CD4-positive, alpha-beta T cell treated with Interleukin-1 beta for 1 hour (primary cell): ENCODE data around the gene HGFAC.
"Not testable (repeated sequence)": the region's sequence is repeated elsewhere in the genome, so short reads cannot be mapped to it uniquely, and the experiment has no call there.

ENCODE experiments used
- DNase-seq, 2 donors: peaks; one replicate each; pipeline ENCODE4 v3.0.0-alpha.2; 2020 to 2022

HGFAC gene

DNA sequence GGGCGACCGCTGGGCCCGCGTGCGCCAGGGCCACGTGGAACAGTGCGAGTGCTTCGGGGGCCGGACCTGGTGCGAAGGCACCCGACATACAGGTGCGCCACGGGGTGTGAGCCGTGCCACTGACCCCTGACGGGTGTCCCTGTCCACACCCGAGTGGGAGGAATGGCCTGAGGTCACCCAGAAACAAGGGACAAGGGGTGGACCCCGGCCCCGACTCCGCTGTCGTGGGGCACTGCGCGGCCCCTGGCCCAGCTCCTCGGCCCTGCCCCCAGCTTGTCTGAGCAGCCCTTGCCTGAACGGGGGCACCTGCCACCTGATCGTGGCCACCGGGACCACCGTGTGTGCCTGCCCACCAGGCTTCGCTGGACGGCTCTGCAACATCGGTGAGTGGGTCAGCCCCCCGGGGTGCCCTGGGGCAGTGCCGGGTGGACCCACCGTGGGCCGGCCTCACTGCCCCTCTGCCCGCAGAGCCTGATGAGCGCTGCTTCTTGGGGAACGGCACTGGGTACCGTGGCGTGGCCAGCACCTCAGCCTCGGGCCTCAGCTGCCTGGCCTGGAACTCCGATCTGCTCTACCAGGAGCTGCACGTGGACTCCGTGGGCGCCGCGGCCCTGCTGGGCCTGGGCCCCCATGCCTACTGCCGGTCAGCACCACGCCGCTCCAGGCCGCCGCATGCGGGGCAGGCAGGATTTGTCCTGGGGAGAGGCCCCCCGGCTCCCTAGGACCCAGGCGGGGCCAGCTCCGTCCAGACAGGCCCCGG is 2.8 kb downstream of the HGFAC start:
- DNase-seq: no peak

DNA sequence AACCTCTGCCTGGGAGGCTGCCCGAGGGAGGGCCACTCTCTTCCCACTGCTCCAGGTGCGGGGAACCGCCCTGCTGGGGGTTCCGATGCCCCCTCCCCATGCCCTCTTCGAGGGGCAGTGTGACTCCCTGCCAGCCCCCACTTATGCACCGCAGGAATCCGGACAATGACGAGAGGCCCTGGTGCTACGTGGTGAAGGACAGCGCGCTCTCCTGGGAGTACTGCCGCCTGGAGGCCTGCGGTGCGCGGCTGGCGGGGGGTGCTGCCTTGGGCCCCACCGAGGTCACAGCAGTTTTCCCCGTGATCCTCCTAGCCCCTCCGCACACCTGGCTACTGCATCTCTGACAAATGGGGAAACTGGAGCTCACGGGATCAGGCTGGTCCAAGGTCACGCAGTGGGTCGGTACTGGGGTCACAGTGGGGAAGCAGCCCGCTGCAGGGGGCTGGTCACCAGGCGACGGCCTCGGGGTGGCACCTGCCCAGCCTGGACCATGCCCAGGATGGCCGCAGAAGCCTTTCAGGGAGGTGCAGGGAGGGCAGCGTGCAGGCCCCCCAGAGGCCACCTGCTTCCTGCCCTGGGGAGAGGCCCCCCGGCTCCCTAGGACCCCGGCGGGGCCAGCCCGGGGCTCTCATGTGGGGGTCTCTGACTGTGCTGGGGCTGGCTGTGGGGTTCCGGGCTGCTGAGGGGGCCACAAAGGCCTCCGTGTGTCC is 3.5 kb downstream of the HGFAC start:
- no peak for DNase-seq

GRCh38 chr4:3445829-3446545 is 4.2 kb downstream of the HGFAC start:
- no peak for DNase-seq

GRCh38 chr4:3446631-3447320 is 5.0 kb downstream of the HGFAC start:
- DNase-seq: no peak

DNA sequence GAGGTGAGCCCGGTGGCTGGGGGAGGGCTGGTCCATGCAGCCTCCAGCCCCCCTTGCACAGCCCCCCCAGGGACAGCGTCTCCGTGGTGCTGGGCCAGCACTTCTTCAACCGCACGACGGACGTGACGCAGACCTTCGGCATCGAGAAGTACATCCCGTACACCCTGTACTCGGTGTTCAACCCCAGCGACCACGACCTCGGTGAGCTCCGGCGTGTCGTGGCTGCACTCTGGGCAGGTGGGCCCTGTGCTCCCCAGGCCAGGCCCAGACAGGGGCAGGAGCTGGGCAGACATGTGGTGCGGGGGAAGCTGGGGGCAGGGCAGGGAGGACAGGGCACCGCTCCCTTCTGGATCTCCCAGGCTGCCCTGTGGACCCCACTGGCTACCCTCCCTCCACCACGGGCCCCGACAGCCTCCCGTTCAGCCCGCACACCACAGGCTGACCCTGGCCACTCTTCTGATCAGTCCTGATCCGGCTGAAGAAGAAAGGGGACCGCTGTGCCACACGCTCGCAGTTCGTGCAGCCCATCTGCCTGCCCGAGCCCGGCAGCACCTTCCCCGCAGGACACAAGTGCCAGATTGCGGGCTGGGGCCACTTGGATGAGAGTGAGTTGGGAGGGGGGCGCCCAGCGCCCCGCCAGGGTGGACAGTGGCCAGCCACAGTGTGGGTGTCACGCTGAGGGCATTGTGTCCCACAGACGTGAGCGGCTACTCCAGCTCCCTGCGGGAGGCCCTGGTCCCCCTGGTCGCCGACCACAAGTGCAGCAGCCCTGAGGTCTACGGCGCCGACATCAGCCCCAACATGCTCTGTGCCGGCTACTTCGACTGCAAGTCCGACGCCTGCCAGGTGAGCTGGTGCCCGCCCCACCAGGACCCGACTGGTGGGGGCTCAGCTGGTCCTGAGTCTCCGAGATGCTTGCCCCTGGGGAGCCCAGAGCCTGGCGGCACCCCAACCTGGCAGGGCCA is 5.9 kb downstream of the HGFAC start:
- no peak for DNase-seq

- no peak for DNase-seq
Observed at GRCh38 chr4:3449047-3449573, 7.3 kb downstream of the HGFAC start.

DNA sequence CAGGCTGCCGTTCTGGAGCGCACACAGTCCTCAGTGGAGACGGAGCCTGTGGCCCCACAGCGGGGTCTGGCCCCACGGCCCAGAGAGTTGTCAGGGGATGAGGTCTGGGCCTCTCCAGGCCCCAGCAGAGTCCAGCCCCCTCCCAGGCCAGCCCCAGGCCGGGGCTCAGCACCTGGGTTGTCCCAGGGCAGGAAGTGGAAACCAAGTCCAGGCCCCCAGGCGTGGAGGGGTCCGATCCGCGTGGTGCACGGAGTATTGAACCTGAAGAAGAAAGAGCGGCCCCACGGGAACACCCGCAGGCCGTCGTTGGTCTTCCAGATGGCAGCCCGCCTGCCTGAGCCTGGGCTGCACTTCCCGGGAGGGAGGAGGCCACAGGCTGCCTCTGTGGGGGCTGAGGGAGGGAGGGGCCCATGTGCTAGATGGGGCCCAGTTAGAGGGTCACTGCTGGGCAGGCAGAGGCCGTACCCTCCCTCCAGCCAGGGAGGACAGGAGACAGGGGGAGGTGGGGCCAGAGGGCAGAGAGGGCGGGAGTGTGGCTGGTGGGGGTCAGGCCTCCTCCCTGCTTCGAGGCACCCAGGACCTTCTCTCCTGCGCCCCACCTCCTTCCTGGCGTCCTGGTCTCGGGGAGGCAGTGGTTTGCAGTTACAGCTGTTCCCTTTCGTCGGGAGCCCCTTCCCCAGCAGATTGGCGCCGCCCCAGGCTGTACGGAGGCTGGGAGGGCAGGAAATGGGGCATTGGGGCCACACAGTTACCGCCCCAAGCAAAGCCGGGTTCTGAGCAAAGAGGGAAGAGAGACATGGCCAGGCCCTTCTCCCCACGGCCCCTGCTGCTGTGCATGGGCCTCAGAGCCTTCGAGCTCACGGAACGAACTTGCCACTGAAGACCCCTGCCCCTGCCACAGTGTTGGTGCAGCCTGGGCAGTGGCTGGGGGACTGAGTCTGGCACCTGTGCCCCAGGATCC is 8.1 kb downstream of the HGFAC start:
- DNase-seq: no peak

DNA sequence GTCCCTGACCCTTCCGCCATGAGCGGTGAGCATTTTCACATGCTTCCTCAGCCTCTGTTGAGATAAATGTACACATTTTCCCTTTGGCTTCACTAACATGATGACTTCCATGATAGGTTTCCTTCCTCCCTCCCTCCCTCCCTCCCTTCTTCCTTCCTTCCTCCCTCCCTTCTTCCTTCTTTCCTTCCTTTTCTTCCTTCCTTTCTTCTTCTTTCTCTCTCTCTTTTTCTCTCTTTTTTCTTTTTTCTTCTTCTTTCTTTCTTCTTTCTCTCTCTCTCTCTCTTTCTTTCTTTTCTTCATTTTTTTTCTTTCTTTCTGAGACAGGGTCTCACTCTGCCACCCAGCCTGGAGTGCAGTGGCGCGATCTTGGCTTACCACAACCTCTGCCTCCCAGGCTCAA is 8.9 kb downstream of the HGFAC start:
- no peak for DNase-seq

DNA sequence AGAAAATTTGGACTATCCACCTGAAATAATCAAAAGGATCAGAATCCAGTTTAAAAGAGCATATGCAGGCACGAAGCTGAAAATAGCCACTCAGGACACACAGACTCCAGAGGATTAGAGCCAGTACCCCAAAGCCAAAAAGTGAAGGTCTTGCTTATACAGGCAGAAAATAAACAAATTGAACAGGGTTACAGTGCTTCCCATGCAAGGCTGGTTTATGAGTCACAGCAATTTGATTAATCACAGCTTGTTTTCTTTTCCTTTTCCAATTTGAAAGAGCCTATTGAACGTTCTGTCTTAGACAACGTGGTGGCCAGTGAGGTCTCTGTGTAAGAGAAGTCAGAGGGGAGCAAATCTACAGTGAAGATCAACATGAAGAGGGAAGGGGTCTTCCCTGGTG is 10.2 kb downstream of the HGFAC start:
- DNase-seq: no peak

DNA sequence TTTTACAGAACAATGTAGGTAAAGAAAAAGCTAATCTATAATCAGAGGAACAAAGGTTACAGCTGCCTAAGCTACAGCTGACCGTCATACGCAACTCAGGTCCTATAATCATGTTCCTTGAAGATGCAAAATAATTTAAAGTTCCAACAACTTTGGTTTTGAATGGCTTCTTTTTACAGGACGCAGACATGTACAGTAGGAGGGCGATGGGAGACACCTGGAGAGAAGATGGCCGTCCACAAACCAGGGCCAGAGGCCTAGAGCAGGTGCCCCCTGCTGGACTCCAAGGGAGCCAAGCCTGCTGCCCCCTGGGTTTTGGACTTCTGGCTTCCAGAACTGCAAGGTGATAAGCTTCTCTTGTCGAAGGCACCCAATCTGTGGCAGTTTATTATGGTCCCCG is 10.6 kb downstream of the HGFAC start:
- DNase-seq: no peak

- not testable (repeated sequence) for DNase-seq
Observed at GRCh38 chr4:3455596-3455995, 13.8 kb downstream of the HGFAC start.

GRCh38 chr4:3458371-3458770 is 16.6 kb downstream of the HGFAC start:
- DNase-seq: no peak

DNA sequence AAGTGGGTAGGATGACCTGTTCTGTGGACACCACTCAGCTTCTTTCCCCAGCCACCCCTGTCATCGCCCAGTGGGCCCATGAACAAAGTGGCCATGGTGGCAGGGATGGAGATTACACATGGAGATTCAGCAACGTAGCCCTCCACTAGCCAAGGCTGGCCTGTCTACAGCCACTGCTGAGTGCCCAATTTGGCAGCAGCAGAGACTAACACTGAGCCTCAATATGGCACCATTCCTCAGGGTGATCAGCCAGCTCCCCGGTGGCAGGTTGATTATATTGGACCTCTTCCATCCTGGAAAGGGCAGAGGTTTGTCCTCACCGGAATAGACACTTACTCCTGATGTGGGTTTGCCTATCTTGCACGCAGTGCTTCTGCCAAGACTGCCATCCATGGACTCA is 17.4 kb downstream of the HGFAC start:
- DNase-seq: not testable (repeated sequence)

DNA sequence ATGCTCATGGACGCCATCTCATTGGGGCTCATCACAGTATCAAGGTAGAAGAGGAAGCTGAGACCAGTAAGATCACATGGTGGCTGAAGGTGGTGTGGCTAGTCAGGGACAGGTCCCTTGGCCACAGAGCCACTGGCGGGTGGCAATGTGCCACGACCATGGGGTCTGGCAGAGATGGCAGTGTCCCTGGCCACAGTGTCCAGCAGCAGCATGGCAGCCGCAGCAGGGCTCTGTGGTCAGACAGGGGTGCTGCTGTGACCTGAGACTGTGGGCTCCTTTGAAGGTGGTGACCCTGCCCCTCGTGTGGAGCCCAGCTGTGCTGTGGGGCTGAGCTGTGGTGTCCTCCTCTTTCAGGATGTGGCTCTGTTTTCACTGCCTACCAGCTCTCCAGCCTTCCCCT is 19.2 kb downstream of the HGFAC start:
- DNase-seq: no peak

DNA sequence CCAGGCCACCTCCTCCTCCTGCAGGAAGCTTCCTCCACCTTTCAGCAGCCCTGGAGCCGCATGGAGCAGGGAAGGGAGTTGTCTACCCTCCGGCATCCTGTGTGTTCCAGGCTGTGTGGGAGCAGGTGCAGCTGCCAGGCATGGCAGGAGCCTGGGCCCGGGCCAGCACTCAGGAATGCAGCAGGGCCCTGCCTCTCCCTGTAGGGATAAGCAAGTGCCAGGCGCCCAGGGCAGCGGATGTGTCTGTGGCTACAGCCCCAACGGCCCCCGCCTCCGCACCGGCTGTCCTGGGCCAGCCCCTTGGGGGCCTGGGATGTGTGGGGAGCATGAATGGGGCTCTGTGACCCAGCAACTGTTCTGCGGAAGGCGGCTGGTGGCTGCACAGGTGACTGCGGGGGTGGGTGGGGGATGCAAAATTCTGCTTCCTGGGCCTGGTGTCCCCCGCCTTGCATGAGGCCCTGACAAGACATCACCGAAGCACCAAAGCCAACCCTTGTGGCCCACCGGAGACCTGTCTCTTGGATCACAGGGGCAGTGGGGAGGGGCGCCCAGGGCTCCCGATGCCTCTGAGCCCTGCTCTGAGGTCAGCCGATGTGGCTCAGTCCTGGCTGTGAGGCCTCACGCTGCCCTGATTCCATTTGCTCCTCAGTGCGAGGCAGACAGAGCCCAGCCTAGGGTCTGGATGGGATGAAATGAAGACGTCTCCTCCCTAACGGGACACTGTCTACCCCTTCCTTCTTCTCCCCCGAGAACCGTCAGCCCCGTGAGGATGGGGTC is 19.9 kb downstream of the HGFAC start:
- DNase-seq: no peak

DNA sequence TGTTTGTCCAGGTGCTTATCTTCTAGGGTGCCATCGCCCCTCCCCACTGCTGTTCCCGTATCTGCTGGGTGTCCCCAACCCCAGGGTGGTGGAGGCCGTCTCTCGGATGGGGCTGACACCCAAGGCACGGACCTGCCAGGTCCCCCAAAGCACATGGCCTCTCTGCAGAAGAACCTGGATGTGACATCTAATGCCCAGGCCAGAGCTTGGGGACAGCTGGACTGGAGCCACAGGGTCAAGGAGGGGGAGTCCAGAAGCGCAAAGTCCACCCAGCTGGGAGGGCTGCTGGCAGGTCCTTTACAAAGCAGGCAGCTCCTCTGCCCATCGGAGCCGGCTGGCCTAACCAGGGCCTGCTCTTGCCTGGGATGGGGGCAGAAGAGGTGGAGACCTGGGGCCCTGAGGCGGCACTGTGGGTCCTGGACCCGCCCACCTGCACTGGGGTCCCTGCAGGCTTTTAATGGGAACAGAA is 20.6 kb downstream of the HGFAC start:
- no peak for DNase-seq

- DNase-seq: no peak
Observed at GRCh38 chr4:3462790-3463415, 21.1 kb downstream of the HGFAC start, which contains the start of gene DOK7. DOK7 (plus strand) TSS chr4:3463306; CDS start chr4:3463376, 70 bp downstream.

DNA sequence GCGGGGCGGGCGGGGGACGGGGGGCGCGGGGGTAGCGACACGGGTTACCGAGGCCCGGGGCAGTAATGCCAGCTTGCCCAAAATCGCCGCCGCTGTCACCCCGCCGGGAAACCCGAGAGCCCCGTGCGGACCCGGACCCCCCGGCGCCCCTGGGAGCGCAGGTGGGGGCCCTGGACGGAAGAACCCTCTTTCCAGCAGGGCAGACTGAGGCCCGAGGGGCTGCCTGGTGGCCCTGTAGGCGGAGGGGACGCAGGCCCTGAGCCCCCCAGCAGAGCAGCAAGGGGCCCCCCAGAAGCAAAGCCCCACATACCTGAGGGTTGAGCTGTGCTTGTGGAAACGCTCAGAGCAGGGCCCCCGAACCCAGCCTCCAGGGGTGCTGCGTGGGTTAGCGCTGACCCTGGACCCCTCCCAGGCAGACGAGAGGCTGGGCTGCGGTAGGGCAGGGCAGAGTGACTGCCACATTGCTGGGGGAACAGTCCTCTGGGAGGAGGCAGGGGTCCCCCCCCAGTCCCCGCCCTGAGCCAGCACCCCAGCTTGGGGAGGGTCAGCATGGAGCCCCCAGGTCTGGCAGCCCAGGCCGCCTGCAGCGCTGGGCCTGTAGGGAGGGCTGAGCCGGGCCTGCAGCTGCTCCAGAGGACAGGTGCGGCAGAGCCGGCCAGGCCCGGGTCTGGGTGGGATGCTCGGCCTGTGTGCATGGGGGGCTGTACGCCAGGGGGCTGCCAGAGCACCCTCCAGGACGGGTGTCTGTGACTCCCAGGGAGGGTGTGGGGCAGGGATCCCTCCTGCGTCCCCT is 22.0 kb downstream of the HGFAC start:
- DNase-seq: no peak
